NCI-H345 treated with DMSO at 0.1 percent for 48 hours (cell line): ENCODE data around the gene C19orf25.

Experiments
- DNase-seq: peaks from one replicate; lab custom pipeline; 2025; ENCODE audit not compliant: unreplicated experiment; lab: John Stamatoyannopoulos, UW

C19orf25 gene

GRCh38 chr19:1466461-1467214, 12.4 kb downstream of the C19orf25 start:
- DNase-seq = no peak

DNA sequence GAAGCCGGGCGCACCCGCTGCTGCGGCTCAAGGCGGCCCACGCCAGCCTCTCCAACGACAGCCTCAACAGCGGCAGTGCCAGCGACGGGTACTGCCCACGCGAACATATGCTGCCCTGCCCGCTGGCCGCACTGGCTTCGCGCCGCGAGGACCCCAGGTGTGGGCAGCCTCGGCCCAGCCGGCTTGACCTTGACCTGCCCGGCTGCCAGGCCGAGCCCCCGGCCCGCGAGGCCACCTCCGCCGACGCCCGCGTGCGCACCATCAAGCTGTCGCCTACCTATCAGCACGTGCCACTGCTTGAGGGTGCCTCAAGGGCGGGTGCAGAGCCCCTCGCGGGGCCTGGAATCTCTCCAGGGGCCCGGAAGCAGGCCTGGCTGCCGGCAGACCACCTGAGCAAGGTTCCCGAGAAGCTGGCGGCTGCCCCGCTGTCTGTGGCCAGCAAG, 13.0 kb downstream of the C19orf25 start:
- no peak for DNase-seq

GRCh38 chr19:1465191-1466016, 13.6 kb downstream of the C19orf25 start:
- DNase-seq = no peak

- DNase-seq = no peak
Observed at GRCh38 chr19:1461862-1462261, 17.2 kb downstream of the C19orf25 start.

- no peak for DNase-seq
Observed at GRCh38 chr19:1460033-1460995, 18.7 kb downstream of the C19orf25 start.

DNA sequence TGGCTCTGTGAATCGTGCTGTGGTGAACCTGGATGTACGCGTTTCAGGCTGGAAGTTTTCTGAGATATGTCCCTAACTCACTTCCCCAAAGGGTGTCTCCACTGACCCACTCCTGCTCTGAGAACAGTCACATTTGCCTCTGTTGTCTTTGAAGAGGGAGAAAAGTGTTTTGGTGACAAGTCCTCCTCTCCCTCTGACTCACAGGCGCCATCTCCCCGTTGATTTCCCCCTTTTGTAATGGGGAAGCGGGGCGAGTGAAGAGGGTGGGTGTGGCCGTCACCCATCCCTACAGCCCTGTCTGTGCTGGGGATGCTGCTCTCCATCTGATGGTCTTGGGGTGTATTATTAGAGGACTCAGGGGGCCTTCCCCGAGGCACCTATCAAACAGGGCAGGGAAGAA, 19.5 kb downstream of the C19orf25 start:
- DNase-seq = no peak

GRCh38 chr19:1457892-1458291, 21.1 kb downstream of the C19orf25 start:
- no peak for DNase-seq

- no peak for DNase-seq
Observed at GRCh38 chr19:1457031-1457739, 21.8 kb downstream of the C19orf25 start.

DNA sequence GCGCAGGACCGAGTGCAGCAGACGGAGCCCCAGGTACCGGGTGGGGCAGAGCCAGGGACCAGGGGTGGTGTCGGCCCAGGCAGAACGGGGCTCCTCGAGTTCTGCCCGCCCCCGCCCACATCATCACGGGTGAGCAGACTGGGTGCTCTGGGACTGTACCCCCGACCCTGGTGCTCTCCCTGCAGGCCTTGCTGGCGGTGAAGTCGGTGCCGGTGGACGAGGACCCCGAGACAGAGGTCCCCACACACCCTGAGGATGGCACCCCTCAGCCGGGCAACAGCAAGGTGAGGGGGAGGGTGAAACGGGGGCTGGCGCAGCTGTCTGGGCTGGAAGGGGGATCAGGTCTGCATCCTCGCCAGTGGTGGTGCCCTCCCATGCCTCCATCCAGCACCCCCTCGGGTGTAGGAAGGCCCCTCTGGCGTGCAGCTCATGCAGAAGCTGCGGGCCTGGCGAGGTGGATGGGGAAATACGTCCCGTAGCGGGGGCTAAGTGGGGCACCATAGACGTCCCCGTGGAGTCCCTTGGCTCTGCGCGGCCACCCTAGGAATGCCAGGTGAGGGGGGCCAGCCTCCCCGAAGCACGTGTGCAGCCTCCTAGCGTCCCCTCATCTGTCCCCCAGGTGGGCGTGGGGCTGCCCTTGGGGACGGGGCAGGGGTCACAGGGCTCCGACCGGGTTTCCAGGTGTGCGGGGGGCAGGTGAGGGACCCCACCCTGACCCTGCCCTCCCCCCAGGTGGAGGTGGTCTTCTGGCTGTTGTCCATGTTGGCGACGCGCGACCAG, 22.7 kb downstream of the C19orf25 start:
- no peak for DNase-seq

DNA sequence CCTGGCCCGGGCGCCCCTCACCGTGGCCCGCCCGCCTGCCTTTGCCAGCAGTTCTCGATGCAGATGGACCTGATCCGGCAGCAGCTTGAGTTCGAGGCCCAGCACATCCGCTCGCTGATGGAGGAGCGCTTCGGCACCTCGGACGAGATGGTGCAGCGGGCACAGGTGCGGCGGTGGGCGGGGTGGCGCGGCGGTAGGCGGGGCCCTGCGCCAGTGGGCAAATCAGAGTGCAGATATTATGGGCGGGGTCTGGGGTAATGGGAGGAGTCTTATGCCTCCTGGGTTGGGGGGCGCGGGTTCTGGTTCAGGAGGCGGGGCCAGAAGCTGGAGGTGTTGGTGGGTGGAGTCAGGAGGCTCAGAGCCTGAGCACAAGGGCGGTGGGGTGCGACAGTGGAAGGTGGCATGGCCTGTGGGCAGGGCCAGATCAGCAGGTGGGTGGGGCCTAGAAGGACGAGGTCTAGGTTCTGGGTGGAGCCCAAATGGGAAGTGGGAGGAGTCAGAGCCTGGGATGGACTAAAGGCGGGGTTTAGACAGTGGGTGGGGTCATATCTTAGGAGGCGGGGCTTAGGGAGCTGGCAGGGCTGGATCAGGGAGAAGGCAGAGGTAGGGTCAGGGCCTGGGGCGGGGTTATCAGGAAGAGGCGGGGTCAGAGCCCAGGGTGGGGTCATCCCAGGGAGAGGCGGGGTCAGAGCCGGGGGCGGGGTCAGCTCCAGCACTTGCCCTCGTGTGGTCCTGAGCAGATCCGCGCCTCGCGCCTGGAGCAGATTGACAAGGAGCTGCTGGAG, 23.5 kb downstream of the C19orf25 start:
- no peak for DNase-seq

- DNase-seq = no peak
Observed at GRCh38 chr19:1455002-1455335, 24.0 kb downstream of the C19orf25 start.

GRCh38 chr19:1453525-1454364, 25.3 kb downstream of the C19orf25 start:
- no peak for DNase-seq

DNA sequence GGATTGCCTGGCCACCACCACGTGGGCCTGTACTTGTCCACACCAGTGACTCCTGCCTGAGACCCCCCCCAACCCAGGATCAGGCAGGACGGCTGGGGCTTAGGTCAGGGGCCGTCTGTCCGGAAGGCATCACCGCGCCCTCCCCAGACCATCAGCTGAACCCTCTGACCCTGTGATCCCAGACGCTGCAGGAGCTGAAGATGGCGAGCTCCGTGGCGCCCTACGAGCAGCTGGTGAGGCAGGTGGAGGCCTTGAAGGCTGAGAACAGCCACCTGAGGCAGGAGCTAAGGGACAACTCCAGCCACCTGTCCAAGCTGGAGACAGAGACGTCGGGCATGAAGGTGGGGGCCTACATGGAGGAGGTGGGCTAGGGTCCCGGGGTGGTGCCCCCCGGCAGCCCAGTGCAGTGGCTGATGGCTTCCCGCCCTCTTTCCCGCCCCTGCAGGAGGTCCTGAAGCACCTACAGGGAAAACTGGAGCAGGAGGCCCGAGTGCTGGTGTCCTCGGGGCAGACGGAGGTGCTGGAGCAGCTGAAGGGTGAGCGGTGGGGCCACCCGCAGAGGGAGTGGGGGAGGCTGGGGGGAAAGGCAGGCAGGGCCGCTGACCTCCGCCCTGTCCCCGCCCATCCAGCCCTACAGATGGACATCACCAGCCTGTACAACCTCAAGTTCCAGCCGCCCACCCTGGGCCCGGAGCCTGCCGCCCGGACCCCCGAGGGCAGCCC, 26.1 kb downstream of the C19orf25 start:
- DNase-seq = no peak

GRCh38 chr19:1451916-1452801, 26.9 kb downstream of the C19orf25 start:
- DNase-seq = no peak

DNA sequence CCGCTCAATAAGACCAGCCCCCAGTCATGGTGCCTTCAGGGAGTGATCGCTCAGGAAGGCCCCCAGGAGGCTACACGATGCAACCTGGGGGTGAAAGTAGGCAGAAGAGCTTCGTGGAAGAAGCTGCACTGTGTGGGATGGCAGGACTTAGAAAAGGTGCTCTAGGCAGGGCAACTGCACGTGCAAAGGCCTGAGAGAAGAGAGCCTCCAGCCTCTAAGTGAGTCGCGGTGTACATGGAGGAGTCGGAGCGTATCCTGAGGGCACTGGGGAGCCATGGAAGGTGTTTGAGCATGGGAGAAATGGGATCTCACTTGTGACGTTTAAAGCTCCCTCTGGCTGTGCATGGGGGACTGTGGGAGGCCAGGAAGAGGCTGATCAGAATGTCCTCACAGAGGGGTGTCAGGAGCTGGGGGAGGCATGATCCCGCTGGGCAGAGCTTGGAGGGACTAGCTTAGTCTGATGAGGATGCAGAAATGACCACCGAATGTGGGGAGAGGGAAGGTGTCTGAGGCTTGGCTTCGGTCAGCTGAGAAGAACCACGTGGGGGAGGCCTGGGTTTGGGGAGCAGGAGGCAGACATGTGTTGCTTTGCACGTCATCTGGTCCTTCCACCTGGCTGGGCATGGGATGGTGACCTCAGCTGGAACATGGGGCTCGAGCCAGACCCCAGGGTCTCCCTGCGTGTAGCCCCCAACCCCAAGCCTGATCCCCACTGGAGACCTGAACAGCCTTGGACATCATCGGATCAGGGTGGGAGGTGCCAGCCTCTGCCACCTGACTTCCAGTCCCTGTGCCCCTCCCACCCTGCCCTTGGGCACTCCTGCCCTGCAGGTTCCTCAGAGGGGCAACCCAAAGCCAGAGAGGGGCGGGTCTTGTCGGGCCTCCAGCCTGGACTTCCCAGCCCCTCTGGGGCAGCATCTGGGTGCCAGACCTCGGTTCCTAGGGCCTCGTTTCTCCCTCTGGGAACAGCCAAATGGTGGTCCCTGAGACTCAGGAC, 28.0 kb downstream of the C19orf25 start:
- DNase-seq = no peak
